CD4-positive, alpha-beta T cell treated with Interleukin-1 beta for 1 hour (primary cell): Measurements from ENCODE around the gene TRAF3IP1.

Experiments used
- DNase-seq, 2 donors: peaks; one replicate each; pipeline ENCODE4 v3.0.0-alpha.2; 2020 to 2022

The TRAF3IP1 gene

DNA sequence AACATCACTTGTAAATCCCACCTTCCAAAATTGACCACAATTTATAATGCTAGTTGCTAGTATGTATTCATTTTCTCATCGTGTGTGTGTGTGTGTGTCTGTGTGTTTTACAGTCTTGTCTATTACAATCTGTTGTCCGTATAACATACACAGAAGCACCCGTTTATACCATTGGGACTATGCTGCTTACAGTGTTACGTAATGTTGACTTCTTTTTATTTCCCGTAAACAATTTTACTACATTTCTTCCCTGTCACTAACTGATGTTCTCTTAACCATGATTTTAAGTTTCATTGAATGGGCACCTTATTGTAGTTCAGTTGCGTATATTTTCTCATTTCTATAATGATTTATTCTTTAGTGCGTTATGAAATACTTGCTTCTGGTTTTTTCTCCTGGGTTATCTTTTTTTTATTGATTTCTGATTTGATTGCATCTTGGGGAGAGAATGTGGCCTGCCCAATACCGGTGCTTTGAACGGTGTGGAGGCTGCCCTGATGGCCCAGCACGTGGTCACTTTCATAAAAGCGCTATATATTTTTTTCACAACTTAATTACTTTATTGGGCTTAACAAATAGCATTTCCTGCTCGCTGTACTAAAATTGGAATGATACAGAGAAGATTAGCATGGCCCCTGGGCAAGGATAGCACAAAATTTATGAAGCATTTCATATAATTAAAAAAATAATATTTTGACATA lies 91.9 kb downstream of the TRAF3IP1 start:
- no peak for DNase-seq

GRCh38 chr2:238413368-238413767 lies 93.0 kb downstream of the TRAF3IP1 start:
- DNase-seq, result no peak

DNA sequence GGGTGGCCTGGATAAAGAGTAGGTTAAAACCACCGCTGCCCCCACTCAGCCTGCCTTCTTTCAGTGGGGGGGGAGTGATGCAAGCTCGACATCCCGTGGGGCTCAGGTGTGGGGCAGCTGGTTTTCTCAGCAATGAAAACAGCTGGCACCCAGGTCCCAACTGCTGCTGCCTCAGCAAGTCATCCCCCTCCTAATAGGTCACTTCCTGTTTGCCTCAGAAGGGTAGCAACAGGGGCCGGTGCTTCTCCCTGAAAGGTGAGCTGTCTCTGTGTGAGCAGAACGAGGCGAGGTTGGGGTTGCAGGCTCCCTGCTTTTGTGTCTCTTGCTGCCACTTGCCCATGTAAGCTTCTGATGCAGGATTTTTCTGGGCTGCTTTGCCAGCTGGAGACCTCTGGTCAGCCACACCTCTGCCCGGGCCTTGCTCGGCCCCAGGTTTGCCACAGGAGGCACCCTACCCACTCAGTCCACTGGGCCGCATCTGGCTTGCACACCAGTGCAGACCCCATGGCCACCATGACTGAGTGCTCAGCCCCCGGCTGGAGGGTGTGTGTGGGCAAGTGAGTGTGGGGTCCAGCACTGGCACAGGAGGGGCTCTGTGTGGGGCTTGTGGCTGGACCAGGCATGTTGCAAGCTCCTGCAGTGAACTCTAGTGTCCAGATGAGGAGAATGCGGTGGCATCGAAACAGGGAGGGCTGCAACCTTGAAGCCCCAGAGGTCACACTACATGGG lies 94.9 kb downstream of the TRAF3IP1 start:
- DNase-seq, result peak in 1 of 2 donors; percentile 14

GRCh38 chr2:238415893-238416292 lies 95.6 kb downstream of the TRAF3IP1 start:
- DNase-seq, result no peak

DNA sequence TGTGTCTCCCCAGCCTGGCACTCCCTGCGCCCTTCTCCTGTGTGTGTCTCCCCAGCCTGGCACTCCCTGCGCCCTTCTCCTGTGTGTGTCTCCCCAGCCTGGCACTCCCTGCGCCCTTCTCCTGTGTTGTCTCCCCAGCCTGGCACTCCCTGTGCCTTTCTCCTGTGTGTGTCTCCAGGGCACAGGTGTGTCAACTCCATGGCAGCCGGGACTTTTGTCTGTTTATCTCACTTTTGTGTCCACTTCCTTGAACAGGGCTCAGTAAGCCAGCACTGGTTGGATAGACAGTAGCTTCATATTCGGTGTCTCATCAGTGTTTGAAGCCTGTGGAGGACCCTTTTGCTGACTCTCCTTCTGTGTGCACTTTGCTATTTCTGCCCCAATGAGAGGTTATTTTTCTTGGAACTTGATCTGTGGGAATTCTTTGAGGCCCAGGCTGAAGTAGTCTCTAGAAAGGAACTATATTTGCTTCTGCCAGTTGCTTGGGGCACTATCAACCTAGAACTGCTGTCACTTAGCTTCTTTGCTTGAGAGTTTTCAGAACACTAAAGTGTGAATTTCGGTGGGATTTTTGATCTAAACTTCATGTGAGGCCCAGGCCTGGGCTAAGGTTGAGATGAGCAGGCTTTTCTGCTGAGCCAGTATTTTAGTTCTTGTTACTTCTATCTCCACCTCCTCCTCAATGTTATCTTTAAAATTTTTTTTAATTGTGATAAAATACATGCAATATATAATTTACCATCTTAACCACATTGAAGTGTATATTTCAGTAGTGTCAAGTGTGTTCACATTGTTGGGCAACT lies 98.1 kb downstream of the TRAF3IP1 start:
- no peak for DNase-seq

- no peak for DNase-seq
These were observed 98.8 kb downstream of the TRAF3IP1 start for GRCh38 chr2:238418999-238419546.

- no peak for DNase-seq
These were observed 100.1 kb downstream of the TRAF3IP1 start for GRCh38 chr2:238420442-238420841.

- no peak for DNase-seq
These were observed 100.8 kb downstream of the TRAF3IP1 start for GRCh38 chr2:238420878-238421694.

DNA sequence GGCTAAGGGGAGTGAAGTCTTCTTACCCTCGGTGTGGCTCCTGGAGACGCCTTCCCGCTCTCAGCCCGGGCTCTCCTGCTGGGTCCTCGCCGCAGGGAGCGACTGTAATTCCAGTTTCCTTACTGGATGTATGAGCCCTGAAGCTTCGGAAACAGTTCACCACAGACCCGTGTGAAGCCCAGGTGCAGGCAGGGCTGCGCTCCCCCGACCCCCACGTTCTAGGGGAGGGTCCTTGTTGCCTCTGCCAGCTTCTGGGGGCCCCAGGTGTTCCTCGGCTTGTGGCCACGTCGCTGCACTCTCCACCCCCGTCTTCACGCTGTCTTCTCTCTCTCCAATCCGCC lies 101.3 kb downstream of the TRAF3IP1 start:
- no peak for DNase-seq

DNA sequence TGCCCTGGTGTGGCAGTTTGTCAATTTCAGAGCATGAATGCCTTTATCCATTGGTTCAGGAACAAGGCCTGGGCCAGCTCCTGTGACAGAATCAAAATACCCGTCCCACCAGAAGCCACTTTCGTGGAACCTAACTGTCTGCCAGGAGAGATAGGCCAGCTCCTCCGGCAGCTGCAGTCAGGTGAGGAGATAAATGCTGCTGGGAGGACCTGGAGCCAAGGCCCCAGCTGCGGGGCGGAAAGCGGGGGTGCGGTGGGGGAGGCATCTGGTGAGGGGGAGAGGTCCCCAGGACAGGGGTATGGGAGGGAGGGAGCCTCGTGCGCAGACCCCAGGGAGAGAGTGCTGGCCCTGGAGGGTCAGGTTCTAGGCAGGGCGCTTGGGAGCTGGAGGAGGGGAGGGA lies 102.0 kb downstream of the TRAF3IP1 start:
- no peak for DNase-seq

DNA sequence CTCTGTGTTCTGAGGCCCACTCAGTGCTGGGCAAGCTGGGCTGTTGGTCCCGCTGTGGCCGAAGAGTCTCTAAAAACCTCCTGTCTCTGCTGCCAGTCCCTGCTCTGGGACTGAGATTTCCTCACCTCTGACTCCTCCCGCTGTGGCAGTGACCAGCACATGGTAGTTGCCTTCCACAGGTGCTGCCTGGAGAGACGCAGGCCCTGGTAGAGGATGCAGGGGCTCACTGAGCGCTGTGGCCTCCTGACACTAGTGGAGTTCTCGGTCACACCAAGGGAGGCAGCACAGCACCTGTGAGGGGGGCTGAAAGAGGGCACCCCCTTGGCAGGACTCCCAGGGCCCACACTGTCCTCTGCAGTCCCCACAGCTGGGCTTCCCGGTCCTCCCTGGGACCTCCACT lies 102.6 kb downstream of the TRAF3IP1 start:
- no peak for DNase-seq

- no peak for DNase-seq
These were observed 103.4 kb downstream of the TRAF3IP1 start for GRCh38 chr2:238423561-238424312.

DNA sequence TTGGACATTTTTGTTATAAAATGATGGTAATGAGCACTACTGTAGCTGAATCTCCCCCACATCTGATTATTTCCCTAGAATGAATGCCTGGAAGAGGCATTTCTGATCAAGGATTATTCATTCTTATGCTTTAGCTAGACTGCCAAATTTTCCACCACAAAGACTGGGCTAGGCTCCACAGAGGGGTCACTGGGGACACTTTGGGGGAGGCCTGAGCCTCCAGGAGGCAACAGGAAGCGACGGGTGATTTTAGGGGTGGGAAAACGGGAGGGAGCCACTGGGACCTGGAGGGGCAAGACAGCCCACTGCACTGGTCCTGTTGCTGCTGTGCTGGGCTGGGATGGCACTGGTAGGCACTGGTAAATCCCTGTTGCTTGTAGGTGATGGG lies 104.0 kb downstream of the TRAF3IP1 start:
- DNase-seq, result no peak

GRCh38 chr2:238425505-238425978 lies 105.2 kb downstream of the TRAF3IP1 start:
- DNase-seq, result no peak

DNA sequence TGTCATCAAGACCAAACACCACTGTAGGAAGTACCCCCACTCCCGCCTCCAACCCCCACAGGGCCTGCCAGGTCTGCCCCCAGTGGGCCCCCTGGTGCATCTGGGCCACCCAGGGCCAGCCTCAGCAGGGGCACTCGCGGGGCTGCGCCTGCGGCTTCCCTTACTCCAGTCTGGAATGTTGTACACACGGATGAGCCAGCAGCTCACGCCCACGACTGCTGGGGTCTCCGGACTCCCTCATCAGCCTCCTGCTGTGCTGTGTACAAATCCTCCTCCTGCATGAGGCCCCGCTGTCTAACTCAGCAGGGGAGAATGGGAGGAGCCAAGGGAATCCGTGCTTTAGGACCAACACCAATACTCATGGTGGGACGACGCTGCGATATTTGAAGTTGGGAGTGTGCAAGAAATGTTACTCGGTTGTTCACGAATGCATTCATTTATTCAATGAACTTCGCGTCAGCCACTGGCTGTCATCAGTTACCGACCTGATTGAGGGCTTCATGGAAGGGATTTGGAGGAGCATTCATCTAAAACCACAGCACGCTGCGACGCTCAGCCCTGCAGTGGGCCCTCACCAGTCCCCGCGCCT lies 105.8 kb downstream of the TRAF3IP1 start:
- DNase-seq, result no peak

DNA sequence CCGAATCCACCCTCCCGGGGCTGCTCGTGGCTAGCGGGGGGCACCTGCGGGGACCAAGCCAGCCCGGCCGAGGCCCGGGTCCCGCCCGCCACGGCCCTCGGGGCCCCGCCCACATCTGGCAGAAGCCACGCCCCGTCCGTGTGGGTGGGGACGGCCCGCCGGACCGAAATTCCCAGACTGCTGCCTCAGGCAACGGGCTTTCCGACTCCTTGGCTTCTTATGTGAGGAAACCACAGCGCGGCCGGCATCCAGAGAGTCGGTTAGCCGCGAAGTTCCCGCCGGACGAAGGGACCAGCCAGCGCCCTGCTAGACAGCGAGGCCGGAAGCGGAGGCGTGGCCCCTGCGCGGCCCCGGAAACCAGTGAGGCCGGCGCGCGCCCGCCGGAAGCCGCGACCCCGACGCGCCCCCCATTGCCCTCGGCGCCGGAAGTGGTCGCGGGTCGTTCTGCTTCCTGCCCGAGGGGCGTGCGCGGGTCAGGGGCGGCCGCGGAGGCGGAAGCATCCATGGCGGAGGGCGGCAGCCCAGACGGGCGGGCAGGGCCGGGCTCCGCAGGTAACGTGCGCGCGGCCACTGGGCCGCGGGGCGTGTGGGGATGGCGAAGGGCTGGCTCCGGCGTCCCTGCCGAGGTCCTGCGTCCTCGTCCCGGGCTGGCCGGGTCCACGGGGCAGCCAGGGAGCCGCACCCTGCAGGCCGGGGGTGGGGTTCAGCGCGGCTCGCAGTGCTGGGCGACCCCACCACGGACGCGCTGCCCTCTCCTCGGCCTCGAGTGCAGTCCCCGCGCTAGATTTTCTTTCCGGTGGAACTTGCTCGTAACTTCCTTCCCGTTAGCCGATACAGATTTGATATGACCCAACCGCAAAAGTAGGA lies 106.5 kb downstream of the TRAF3IP1 start, which contains the start of gene ASB1:
TSS of gene ASB1 (plus strand) at position 360 of the 867 bp plus-strand sequence. CDS start at position 504, 144 bp downstream.
- peak; percentile 78 to 79 for DNase-seq

DNA sequence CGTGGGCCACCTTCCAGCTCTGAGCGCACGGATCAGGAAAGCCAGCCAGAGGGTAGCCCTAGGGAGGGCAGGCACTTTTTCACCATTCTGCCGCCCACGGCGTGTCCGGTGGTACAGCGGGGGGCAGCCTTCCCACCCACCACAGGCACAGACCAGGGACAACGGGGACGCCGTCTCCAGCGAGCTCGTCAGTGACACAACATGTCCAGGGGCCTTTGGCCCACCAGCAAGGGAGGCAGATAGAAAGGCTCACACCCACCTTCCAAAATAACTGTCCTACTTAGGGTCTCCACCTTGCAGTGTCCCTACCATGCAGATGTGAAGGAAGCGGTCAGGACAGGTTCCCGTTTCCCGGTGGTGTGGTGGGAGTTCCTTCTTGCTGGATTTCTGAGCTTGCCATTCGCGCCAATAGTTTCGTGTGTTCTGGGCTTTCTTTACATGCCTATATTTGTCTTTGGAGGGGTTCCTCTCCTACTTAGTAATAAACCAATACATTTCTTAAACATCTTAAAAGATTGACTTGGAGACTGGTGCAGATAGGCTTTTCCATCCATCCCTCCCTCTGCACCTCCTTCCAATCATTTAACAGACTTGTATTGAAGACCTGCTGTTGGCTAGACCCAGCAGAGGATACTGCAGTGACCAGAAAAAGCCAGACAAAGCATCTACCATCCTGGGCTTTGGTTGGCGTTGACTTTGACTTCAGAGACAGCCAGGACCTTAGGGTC lies 107.3 kb downstream of the TRAF3IP1 start:
- DNase-seq, result no peak

- DNase-seq, result no peak
These were observed 108.5 kb downstream of the TRAF3IP1 start for GRCh38 chr2:238428866-238429265.

GRCh38 chr2:238430781-238431180 lies 110.5 kb downstream of the TRAF3IP1 start:
- no peak for DNase-seq
